HG02884 (cell line): Measurements from ENCODE around the gene RPS6KA2.
"Not testable (repeated sequence)": the region's sequence is repeated elsewhere in the genome, so short reads cannot be mapped to it uniquely, and the experiment has no call there.

ENCODE experiments used
- ATAC-seq: cut with Tn5 transposase; IDR thresholded peaks from one replicate; pipeline ENCODE4 v1.9.1; 2021; ENCODE audit warnings: mild to moderate bottlenecking, moderate library complexity; ENCODE audit not compliant: unreplicated experiment

The RPS6KA2 gene

GRCh38 chr6:166636191-166636933 is 9.3 kb upstream of the RPS6KA2 start:
- ATAC-seq: no peak

- no peak for ATAC-seq
Observed at GRCh38 chr6:166635013-166635970, 8.2 kb upstream of the RPS6KA2 start.

- not testable (repeated sequence) for ATAC-seq
Observed at GRCh38 chr6:166634581-166634980, 7.5 kb upstream of the RPS6KA2 start.

- ATAC-seq: no peak
Observed at GRCh38 chr6:166633732-166634535, 6.9 kb upstream of the RPS6KA2 start.

- no peak for ATAC-seq
Observed at GRCh38 chr6:166632731-166633130, 5.7 kb upstream of the RPS6KA2 start.

GRCh38 chr6:166630462-166630861 is 3.4 kb upstream of the RPS6KA2 start:
- no peak for ATAC-seq

- no peak for ATAC-seq
Observed at GRCh38 chr6:166629628-166630027, 2.6 kb upstream of the RPS6KA2 start.

GRCh38 chr6:166627875-166628801 is 1.1 kb upstream of the RPS6KA2 start:
- peak; percentile 27 for ATAC-seq

- peak; percentile 4 for ATAC-seq
Observed at GRCh38 chr6:166626177-166627032, 646 bp downstream of the RPS6KA2 start.

GRCh38 chr6:166625356-166625755 is 1.7 kb downstream of the RPS6KA2 start:
- no peak for ATAC-seq

GRCh38 chr6:166624275-166624674 is 2.8 kb downstream of the RPS6KA2 start:
- ATAC-seq: no peak

GRCh38 chr6:166623318-166623717 is 3.7 kb downstream of the RPS6KA2 start:
- ATAC-seq: no peak

GRCh38 chr6:166621114-166621540 is 5.9 kb downstream of the RPS6KA2 start:
- ATAC-seq: no peak

GRCh38 chr6:166620478-166621113 is 6.5 kb downstream of the RPS6KA2 start:
- no peak for ATAC-seq

GRCh38 chr6:166619912-166620311 is 7.1 kb downstream of the RPS6KA2 start:
- no peak for ATAC-seq

GRCh38 chr6:166618866-166619761 is 7.9 kb downstream of the RPS6KA2 start:
- ATAC-seq: no peak

- no peak for ATAC-seq
Observed at GRCh38 chr6:166618251-166618650, 8.8 kb downstream of the RPS6KA2 start.
